NCI-H1436 (cell line): ENCODE data around the gene KDM4B.
A peak's percentile ranks its signal among the peaks of the same experiment; 100 is the strongest.

Source experiments
- DNase-seq: peaks from one replicate; lab custom pipeline; 2025; lab: John Stamatoyannopoulos, UW

The KDM4B gene

DNA sequence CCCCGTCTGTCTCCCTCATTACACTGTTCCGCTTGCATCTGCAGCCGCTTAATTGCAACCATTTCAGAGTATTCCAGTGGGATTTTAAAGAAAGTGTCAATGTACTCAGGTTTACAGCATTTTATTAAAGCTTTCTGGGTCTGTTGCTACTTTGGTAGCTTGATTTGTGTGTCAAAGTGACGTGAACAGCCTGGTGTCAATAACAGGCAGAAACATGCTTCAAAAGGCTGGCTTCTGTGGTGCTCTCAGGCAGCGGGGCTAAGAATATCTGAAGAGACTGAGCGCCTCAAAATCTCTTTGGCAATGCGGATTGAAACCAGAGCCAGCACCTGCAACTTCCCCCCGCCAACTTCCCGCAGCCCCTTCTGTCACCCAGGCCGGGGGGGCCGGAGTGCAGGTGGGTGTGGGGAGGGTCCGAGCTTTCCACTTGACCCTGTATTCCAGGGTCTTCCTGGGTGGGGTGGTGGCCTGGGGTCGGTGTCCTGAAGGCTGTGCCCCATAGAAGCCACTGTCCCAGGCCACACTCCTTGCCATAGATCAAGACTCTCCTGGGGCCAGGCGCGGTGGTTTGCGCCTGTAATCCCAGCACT lies 81.2 kb downstream of the KDM4B start:
- peak; percentile 51 for DNase-seq

- DNase-seq: no peak
Measured at GRCh38 chr19:5050905-5051304, 82.0 kb downstream of the KDM4B start.

DNA sequence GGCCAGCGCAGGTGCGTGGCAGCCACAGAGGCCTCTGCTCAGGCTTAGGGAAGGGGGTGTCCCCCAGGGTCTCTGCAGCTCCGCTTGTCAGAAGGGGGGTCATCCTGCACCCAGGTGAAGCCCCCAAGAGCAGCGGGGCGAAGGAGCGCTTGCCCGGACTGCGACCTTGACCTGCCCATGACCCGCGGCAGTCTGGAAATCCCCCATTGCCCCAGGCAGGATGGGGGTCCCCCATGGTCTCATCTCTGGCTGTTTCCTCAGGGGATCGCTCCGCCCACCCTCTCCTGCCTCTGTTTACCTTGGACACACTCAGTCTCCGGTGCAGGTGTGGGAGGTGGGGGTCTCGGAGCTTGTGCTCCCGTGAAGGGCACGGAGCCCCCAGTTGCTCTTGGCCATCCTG lies 82.7 kb downstream of the KDM4B start:
- DNase-seq: no peak

- DNase-seq: no peak
Measured at GRCh38 chr19:5052515-5052914, 83.6 kb downstream of the KDM4B start.

- DNase-seq: no peak
Measured at GRCh38 chr19:5052945-5053485, 84.1 kb downstream of the KDM4B start.

- DNase-seq: no peak
Measured at GRCh38 chr19:5053661-5054060, 84.7 kb downstream of the KDM4B start.

DNA sequence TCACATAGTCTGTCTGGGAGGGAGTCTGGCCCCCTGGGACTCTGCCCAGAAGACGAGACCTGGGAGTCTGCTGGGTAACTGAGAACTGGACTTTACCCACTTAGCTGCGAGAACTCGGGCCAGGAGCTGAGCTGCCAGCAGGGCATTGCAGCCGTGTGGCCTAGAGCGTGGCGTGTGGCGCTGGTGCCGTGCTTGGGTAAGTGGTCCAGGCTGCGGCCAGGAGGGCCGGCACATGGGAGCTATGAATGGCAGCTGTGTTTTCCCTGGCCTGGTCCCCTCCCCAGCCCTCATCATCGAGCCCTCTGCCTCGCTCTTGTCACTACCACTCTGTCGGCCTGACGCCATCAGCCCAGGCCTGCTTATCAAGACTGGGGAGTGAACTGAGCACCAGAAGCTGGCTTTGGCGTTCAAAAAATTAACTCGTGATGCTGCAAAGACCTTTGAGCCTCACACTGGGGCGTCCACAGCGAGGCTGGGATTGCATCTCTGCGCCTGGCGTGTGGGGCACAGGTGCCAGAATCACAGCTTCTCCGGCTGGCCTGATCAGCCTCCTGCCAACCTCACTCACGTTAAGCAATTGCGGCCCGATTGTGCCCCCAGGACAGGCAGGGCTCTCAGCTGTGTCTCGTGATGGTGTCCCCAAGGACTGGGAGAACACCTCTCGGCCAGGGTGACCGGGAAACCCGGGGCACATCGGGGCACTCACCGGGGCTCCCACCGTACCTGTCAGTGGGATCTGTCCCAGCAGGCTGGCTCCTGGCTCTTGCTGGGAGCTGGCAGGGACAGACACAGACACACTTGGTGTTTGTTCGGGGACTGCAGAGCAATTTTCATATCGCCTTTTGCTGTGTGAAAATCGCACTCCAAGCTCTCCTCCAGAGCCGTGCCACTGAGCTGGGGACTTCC lies 85.9 kb downstream of the KDM4B start:
- DNase-seq: no peak

- DNase-seq: no peak
Measured at GRCh38 chr19:5055457-5055776, 86.5 kb downstream of the KDM4B start.

GRCh38 chr19:5057860-5058259 lies 88.9 kb downstream of the KDM4B start:
- no peak for DNase-seq

- DNase-seq: no peak
Measured at GRCh38 chr19:5058521-5059212, 89.8 kb downstream of the KDM4B start.

DNA sequence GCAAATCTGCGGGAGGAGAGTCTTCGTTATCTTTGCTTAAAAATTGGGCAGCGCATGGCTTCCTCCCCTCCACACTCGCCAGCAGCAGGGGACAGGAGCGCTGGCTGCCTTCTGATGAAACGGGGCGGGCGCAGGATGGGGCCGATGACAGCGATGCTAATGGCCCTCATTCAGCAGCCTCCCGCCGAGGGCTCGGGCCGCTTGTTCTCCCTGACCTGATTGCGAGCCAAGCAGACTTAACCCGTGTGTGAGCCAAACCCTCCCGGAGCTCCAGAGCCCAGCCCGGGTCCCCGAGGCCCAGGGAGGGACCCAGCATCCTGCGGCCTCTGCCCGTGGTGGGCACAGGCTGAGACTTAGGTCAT lies 90.3 kb downstream of the KDM4B start:
- DNase-seq: no peak

- DNase-seq: no peak
Measured at GRCh38 chr19:5059793-5060192, 90.9 kb downstream of the KDM4B start.

- no peak for DNase-seq
Measured at GRCh38 chr19:5062195-5062594, 93.3 kb downstream of the KDM4B start.

- no peak for DNase-seq
Measured at GRCh38 chr19:5062799-5063198, 93.9 kb downstream of the KDM4B start.

DNA sequence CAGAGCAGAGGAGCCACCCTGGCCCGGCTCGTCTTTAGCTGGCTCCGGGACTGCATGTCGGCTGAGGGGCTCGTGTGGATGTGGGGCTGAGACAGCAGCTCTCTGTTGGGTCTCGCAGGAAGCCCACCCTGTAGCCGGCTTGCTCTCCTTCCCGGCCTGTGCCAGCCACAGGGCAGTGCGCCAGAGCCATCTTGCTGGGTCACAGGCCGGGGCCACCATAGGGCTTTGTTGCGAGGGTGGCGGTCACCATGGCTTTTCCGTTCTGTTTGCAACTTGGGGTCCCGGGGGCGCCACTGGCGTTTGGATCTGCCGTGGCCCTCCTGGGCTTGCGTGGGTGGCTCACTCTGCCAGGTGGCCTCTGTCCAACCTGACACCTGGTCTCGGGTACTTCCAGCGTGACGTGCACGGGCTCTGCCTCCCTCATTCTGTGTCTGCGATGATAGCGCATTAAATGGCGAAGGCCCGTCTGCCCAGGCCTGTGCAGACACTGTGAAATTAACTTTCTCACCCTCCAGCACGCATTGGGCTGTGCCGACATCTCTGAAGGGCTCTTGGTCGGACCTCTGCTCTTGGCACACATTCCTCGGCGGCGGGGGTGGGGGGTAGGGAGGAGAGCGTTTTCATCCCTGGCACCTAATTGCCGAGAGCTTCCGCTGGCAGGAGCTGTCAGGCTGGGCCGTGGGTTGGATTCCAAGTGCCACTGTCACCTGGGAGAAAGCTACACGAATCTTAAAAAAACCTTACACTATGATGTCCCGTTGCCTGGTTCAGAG lies 95.1 kb downstream of the KDM4B start:
- DNase-seq: no peak

DNA sequence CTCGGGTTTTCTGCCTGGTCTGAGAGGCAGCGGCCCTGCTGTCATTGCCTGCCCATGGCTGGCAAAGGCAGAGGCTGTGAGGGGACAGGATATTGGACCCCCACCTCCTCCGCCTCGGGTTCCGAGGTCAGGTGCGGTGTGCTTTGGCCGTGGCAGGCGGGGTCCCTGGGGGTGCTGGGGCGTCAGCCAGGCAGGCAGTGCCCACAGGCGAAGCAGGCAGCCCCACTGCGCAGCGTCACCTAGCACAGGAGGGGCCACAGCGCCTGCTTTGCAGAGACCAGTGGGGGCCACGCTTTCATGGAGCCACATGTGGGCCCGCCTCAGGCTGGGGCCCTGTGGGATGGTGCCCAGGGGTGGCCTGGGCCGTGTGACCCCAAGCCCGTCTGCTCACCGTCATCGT lies 96.0 kb downstream of the KDM4B start:
- no peak for DNase-seq

GRCh38 chr19:5065663-5066093 lies 96.8 kb downstream of the KDM4B start:
- DNase-seq: no peak

- no peak for DNase-seq
Measured at GRCh38 chr19:5066768-5067167, 97.9 kb downstream of the KDM4B start.

- no peak for DNase-seq
Measured at GRCh38 chr19:5067678-5068077, 98.8 kb downstream of the KDM4B start.

- no peak for DNase-seq
Measured at GRCh38 chr19:5068233-5069072, 99.5 kb downstream of the KDM4B start.

- DNase-seq: no peak
Measured at GRCh38 chr19:5070331-5070730, 101.4 kb downstream of the KDM4B start.
